NB4 (cell line): Measurements from ENCODE around the gene GUCY1A1.

ENCODE experiments used
- DNase-seq: peaks from one replicate; pipeline ENCODE4 v3.0.0; 2010; ENCODE audit warnings: low read depth
- H3K4me3 ChIP-seq: one replicate; pipeline ENCODE4 v1.5.1; 2011; ENCODE audit warnings: mild to moderate bottlenecking, low read depth, low read length, moderate library complexity
- MYC ChIP-seq: IDR thresholded peaks from 2 replicates; pipeline ENCODE4 v1.6.1; 2011; ENCODE audit warnings: low read depth, low read length
- POLR2A ChIP-seq: IDR thresholded peaks from 2 replicates; pipeline ENCODE4 v1.6.1; 2011; ENCODE audit warnings: mild to moderate bottlenecking; ENCODE audit not compliant: insufficient read length; ENCODE audit errors: extremely low read depth
- TF ChIP-seq, protein P1 (sequence below): IDR thresholded peaks from one replicate; pipeline ENCODE4 v1.5.1; 2012; ENCODE audit warnings: low read depth, low read length
- TF ChIP-seq, protein P2 (sequence below): IDR thresholded peaks from 2 replicates; pipeline ENCODE4 v1.6.1; 2011; ENCODE audit warnings: low read depth, low read length

The GUCY1A1 gene

DNA sequence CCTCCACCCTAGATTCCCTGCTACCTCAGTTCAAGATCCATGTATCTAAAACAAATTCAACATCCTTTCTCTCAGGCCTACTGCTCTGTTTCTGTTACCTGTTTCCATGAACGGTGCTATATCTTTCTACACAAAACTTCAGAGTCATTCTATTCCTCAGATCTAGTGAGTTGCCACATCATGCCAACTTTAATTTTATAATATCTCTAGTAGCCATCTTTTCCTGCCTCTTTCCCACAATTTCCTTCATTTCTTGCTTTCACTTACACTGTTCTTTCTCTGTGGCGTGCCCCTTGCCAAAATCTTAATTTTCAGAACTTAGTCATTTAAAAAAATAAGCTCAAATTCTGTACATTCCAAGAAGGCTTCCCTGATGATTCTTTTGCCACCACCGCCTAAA lies 15.2 kb downstream of the GUCY1A1 start:
- H3K4me3 ChIP-seq, result no peak overlapping the region
- TF ChIP-seq, protein P1, sequence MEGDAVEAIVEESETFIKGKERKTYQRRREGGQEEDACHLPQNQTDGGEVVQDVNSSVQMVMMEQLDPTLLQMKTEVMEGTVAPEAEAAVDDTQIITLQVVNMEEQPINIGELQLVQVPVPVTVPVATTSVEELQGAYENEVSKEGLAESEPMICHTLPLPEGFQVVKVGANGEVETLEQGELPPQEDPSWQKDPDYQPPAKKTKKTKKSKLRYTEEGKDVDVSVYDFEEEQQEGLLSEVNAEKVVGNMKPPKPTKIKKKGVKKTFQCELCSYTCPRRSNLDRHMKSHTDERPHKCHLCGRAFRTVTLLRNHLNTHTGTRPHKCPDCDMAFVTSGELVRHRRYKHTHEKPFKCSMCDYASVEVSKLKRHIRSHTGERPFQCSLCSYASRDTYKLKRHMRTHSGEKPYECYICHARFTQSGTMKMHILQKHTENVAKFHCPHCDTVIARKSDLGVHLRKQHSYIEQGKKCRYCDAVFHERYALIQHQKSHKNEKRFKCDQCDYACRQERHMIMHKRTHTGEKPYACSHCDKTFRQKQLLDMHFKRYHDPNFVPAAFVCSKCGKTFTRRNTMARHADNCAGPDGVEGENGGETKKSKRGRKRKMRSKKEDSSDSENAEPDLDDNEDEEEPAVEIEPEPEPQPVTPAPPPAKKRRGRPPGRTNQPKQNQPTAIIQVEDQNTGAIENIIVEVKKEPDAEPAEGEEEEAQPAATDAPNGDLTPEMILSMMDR, result no peak
- TF ChIP-seq, protein P2, sequence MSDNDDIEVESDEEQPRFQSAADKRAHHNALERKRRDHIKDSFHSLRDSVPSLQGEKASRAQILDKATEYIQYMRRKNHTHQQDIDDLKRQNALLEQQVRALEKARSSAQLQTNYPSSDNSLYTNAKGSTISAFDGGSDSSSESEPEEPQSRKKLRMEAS, result no peak
- no peak for TF ChIP-seq POLR2A
- no peak for TF ChIP-seq MYC

GRCh38 chr4:155684423-155684822 lies 17.8 kb downstream of the GUCY1A1 start:
- no peak overlapping the region for H3K4me3 ChIP-seq
- TF ChIP-seq MYC, result no peak
- no peak for TF ChIP-seq POLR2A
- TF ChIP-seq, protein P1, result no peak
- TF ChIP-seq, protein P2, result no peak
- no peak for DNase-seq

More for the DNA sequence above, 15.2 kb downstream of the GUCY1A1 start:
- DNase-seq, result no peak

DNA sequence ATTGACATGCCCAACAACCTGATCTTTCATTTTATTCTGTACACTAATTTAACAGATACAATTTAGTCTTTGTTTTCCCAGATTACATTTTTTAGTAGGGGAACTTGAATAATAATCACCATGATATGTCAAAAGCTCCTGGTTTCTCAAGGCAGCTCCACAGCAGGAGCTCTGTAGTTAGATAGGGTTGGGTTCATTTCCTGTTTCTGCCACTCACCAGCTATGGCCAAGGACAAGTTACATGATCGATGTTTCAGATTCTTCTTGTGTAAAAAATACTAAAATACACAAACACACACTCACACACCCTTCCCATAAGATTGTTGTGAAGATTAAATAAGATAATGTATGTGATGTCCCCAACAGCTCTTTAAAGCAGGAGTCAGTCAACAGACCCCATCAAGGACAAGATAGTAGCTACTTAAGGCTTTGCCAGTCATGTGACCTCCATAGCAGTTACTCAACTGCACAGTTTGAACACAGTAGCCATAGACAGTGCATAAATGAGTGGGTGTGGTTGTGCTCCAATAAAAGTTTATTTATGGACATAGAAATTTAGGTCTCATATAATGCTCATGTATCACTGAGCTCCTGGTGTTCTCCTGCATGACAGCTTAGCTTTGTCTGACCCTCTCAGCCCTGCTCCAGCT lies 18.4 kb downstream of the GUCY1A1 start:
- no peak overlapping the region for H3K4me3 ChIP-seq
- DNase-seq, result no peak
- TF ChIP-seq, protein P1, result no peak
- TF ChIP-seq POLR2A, result no peak
- TF ChIP-seq, protein P2, result no peak
- TF ChIP-seq MYC, result no peak

- H3K4me3 ChIP-seq, result no peak overlapping the region
- no peak for DNase-seq
- TF ChIP-seq, protein P1, result no peak
- TF ChIP-seq, protein P2, result no peak
- TF ChIP-seq MYC (no peak), POLR2A (no peak)
Measured at GRCh38 chr4:155687380-155687982, 20.8 kb downstream of the GUCY1A1 start.

DNA sequence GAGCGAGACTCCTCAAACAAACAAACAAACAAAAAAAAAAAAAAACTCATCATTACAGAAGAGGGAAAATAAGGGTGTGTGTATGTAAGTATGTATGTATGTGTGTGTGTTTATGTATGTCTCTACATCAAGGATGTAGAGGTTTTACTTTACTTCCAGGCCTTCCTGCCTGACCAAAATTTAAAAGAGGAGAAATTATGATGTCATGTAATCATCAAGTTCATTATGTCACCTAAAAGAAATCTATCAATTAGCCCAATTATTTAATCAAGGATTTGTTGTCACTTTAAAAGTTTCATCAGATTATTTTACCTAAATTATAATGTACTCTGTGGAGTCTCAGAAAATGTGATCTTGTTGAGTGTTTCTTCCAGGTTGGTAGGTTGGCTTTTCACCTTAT lies 21.6 kb downstream of the GUCY1A1 start:
- no peak for TF ChIP-seq POLR2A
- DNase-seq, result no peak
- no peak overlapping the region for H3K4me3 ChIP-seq

DNA sequence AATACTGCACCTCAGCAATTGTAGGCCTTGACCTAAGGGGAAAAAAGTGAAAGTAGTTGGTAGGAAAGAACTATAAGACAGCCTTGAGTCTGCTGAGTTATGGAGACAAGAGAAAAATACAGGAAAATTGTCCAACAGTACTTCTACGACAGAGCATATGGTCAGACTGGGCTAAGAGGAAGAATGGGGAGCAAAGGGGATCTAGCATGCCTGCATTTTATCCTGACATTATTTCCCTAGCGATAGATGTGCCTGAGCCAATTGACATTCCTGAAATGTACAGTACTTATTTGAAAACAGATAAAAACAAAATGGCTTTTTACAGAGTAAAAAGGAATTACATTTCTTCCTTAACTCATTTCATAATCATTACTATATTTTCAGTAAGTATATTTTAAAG lies 22.2 kb downstream of the GUCY1A1 start:
- TF ChIP-seq, protein P2, result no peak
- no peak for TF ChIP-seq MYC
- TF ChIP-seq POLR2A, result no peak
- TF ChIP-seq, protein P1, result no peak
- DNase-seq, result no peak
- H3K4me3 ChIP-seq, result no peak overlapping the region
